Testis (tissue), 2 donors: ENCODE results near the gene GABRB2.

Experiments
- CTCF ChIP-seq, 3 experiments: fragments of 450-650 bp in 2 of 3; fragments of 200-600 bp in 1 of 3; sonication (generic) in 1 of 3; IDR thresholded peaks; one replicate each; pipeline ENCODE4 v1.5.1; 2016 to 2019; ENCODE audit warnings: antibody characterized with exemption in 3 of 3, mild to moderate bottlenecking in 2 of 3, moderate library complexity in 1 of 3
- POLR2A ChIP-seq: fragments of 450-650 bp; IDR thresholded peaks from one replicate; pipeline ENCODE4 v1.6.1; 2017; ENCODE audit warnings: antibody characterized with exemption, mild to moderate bottlenecking, moderate library complexity

GRCh38 chr5:161314033-161314432, 232.5 kb downstream of the GABRB2 start:
- no peak for TF ChIP-seq CTCF (IDR thresholded peaks at IDR 0.05)
- no peak for TF ChIP-seq POLR2A
